Keratinocyte (primary cell): ENCODE results near the gene DFFB. TPM values are rescaled to one million over a fixed set of nuclear protein-coding genes. Genes with fewer than 3 reads are reported as not detected.

Source experiments
- DNase-seq: peaks from one replicate; pipeline ENCODE4 v3.0.0-alpha.2; 2011; ENCODE audit warnings: low read depth, missing footprints, low spot score
- FAIRE-seq: peaks from 2 replicates; lab custom pipeline; 2011; peaks lifted over from hg19 to GRCh38; lab: Jason Lieb, UNC
- H2AFZ ChIP-seq: 2 replicates; pipeline ENCODE4 v1.6.0; 2012; ENCODE audit warnings: low read length, control low read depth, inconsistent platforms; ENCODE audit not compliant: control insufficient read depth
- H3K27ac ChIP-seq: 2 replicates; pipeline ENCODE4 v1.5.1; 2011; ENCODE audit warnings: low read length; ENCODE audit not compliant: control insufficient read depth, insufficient read depth
- H3K27me3 ChIP-seq: 3 replicates; pipeline ENCODE4 v1.6.0; 2011; ENCODE audit warnings: low read length; ENCODE audit not compliant: control insufficient read depth, insufficient read depth; ENCODE audit errors: extremely low read depth
- H3K36me3 ChIP-seq, 2 experiments: 2 replicates in 1 of 2; 3 replicates in 1 of 2; pipeline ENCODE4 v1.5.1; 2011; ENCODE audit warnings: low read length in 2 of 2, mild to moderate bottlenecking in 1 of 2; ENCODE audit not compliant: control insufficient read depth in 2 of 2, insufficient read depth in 2 of 2; ENCODE audit errors: extremely low read depth in 1 of 2
- H3K4me1 ChIP-seq: 3 replicates; pipeline ENCODE4 v1.5.1; 2011; ENCODE audit warnings: low read length; ENCODE audit not compliant: control insufficient read depth, insufficient read depth; ENCODE audit errors: extremely low read depth
- H3K4me2 ChIP-seq: 3 replicates; pipeline ENCODE4 v1.6.0; 2011; ENCODE audit warnings: low read depth, low read length; ENCODE audit not compliant: control insufficient read depth, insufficient read depth; ENCODE audit errors: extremely low read depth
- H3K4me3 ChIP-seq, 3 experiments: fragments of 200-600 bp in 1 of 3; sonication (generic) in 1 of 3; 2 replicates in 2 of 3; 3 replicates in 1 of 3; pipeline ENCODE4 v1.5.1; 2011 to 2016; ENCODE audit warnings: low read length in 3 of 3, mild to moderate bottlenecking in 3 of 3, control low read depth in 2 of 3, inconsistent platforms in 1 of 3, low read depth in 1 of 3, mixed read lengths in 1 of 3, mixed run types in 1 of 3, moderate library complexity in 1 of 3; ENCODE audit not compliant: control insufficient read depth in 2 of 3, insufficient read depth in 2 of 3; ENCODE audit errors: extremely low read depth in 1 of 3
- H3K79me2 ChIP-seq: 2 replicates; pipeline ENCODE4 v1.6.0; 2012; ENCODE audit warnings: low read length; ENCODE audit not compliant: control insufficient read depth, insufficient read depth
- H3K9ac ChIP-seq: 3 replicates; pipeline ENCODE4 v1.6.0; 2011; ENCODE audit warnings: low read length; ENCODE audit not compliant: control insufficient read depth, insufficient read depth; ENCODE audit errors: extremely low read depth
- H3K9me1 ChIP-seq: 3 replicates; pipeline ENCODE4 v1.6.0; 2011; ENCODE audit warnings: low read length; ENCODE audit not compliant: control insufficient read depth, insufficient read depth; ENCODE audit errors: extremely low read depth
- H3K9me3 ChIP-seq: 2 replicates; pipeline ENCODE4 v1.5.1; 2012; ENCODE audit warnings: low read depth, low read length; ENCODE audit not compliant: control insufficient read depth
- H4K20me1 ChIP-seq: 3 replicates; pipeline ENCODE4 v1.6.0; 2011; ENCODE audit warnings: low read length; ENCODE audit not compliant: control insufficient read depth, insufficient read depth; ENCODE audit errors: extremely low read depth
- EZH2 ChIP-seq: IDR thresholded peaks from one replicate; pipeline ENCODE4 v1.6.1; 2012; ENCODE audit warnings: inconsistent platforms, mild to moderate bottlenecking, low read length, moderate library complexity
- dilution Hi-C: fragments of 300-500 bp; cut with MboI; formaldehyde crosslinking; loops from one replicate; pipeline ENCODE4 v1.7.0; 2020; ENCODE audit warnings: low sequenced_read_pairs; ENCODE audit not compliant: extremely low pct_ligation_motif_present
- polyA plus RNA-seq, 5 experiments: library from polyadenylated mRNA; depleted of rRNA in 3 of 5; stranded (reverse) in 3 of 5; stranded (forward) in 1 of 5; unstranded in 1 of 5; fragments of >200 nt; gene quantifications; 1 replicate in 1 of 5; 2 replicates in 3 of 5; 3 replicates in 1 of 5; pipeline versions ENCODE4 v1.2.1 to v1.2.3, GENCODE V29; 2011 to 2012; ENCODE audit warnings: missing spikeins in 2 of 5, low read depth in 1 of 5, low replicate concordance in 1 of 5
- TF ChIP-seq, protein P1 (sequence below), 3 experiments: IDR thresholded peaks in 1 of 3; conservative IDR thresholded peaks in 1 of 3; optimal IDR thresholded peaks in 1 of 3; 2 replicates in 2 of 3; 3 replicates in 1 of 3; pipeline versions ENCODE3 to v1.5.1; 2011; ENCODE audit warnings: low read length in 3 of 3, mild to moderate bottlenecking in 3 of 3, moderate library complexity in 2 of 3, control low read depth in 1 of 3, inconsistent platforms in 1 of 3; ENCODE audit not compliant: insufficient read depth in 2 of 3; ENCODE audit errors: extremely low read depth in 1 of 3

DFFB gene
- polyA plus RNA-seq, 1 donor (not counting 4 experiments of a cell fraction or from before 2014, with no cell fraction given): 5.2 TPM

DNA sequence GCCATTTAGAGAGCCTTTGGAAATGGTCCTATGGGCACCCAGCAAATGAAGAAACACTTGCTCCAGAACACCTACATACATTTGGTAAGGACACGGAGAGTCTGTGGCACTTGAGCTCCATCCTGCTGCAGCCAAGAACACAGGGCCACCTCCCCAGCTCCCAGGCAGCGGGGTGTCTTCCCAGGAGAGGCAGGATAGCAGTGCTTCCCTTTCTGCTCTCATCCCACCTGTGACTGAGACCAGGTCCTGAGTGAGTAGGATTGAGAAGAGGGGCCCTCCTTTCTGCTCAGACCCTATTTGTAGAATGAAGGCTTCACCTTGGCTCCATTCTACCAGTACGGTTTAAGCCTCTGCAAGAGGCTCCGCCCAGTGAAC lies 38.7 kb downstream of the DFFB start:
- FAIRE-seq: no peak
- no peak overlapping the region for H3K4me2 ChIP-seq
- H3K27ac ChIP-seq: no peak overlapping the region
- H3K9me1 ChIP-seq: no peaks in the 10 kb centered on the region
- H3K9ac ChIP-seq: no peak overlapping the region
- H3K9me3 ChIP-seq: no peaks in the 10 kb centered on the region
- no peak overlapping the region for H3K4me3 ChIP-seq
- TF ChIP-seq EZH2: no peak
- TF ChIP-seq, protein P1, sequence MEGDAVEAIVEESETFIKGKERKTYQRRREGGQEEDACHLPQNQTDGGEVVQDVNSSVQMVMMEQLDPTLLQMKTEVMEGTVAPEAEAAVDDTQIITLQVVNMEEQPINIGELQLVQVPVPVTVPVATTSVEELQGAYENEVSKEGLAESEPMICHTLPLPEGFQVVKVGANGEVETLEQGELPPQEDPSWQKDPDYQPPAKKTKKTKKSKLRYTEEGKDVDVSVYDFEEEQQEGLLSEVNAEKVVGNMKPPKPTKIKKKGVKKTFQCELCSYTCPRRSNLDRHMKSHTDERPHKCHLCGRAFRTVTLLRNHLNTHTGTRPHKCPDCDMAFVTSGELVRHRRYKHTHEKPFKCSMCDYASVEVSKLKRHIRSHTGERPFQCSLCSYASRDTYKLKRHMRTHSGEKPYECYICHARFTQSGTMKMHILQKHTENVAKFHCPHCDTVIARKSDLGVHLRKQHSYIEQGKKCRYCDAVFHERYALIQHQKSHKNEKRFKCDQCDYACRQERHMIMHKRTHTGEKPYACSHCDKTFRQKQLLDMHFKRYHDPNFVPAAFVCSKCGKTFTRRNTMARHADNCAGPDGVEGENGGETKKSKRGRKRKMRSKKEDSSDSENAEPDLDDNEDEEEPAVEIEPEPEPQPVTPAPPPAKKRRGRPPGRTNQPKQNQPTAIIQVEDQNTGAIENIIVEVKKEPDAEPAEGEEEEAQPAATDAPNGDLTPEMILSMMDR (optimal IDR thresholded peaks at IDR 0.05 in 1 of 3, IDR thresholded peaks at IDR 0.05 in 1 of 3, conservative IDR thresholded peaks at IDR 0.05 in 1 of 3; ENCODE audit: extremely low read depth in 1 of 3, insufficient read depth in 2 of 3, low read length in 3 of 3): no peak
- peaks cover 12% of the 10 kb centered on the region for H4K20me1 ChIP-seq
- H3K27me3 ChIP-seq: no peaks in the 10 kb centered on the region
- peaks cover 9 to 10% of the 10 kb centered on the region in 2 experiments for H3K36me3 ChIP-seq
- H3K79me2 ChIP-seq: peaks cover 64% of the 10 kb centered on the region
- H2AFZ ChIP-seq: no peak overlapping the region
- peaks cover 3% of the 10 kb centered on the region for H3K4me1 ChIP-seq
- no peak for DNase-seq
- dilution Hi-C loops: no loop called here

DNA sequence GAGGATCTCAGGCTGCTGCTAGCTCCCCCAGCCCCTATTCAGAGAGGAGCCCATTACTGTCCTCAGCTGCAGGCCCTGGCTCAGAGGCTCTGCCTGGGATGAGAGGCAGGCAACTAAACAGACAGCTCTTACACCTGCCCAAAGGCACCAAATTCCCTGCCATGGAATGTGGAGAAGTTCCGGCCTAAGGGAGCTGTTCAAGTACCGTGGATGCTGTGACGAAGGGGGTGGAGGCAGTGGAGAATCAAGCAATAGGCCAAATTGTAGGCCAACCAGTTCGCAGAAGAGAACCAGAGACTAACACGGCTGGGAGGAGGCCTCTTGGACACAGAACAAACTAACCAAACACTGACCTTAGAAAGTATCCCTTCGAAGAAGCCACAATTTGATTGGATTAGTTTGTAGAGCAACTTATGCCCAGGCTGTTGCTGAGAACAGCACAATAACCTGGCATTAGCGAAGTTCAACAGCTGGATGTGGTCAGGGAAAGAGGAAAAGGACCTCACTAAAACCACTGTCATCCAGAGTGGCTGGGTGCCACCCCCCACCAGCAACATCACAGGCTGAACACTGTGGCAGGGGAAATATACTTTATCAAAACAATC lies 39.2 kb downstream of the DFFB start:
- Histone ChIP-seq H3K36me3 (peaks cover 6 to 7% of the 10 kb centered on the region in 2 experiments), H3K27ac (no peak overlapping the region), H4K20me1 (peaks cover 12% of the 10 kb centered on the region), H3K9ac (no peak overlapping the region), H3K27me3 (no peaks in the 10 kb centered on the region), H3K4me1 (peaks cover 3% of the 10 kb centered on the region), H3K4me3 (no peak overlapping the region), H2AFZ (no peak overlapping the region), H3K4me2 (no peak overlapping the region), H3K9me3 (no peaks in the 10 kb centered on the region), H3K9me1 (no peaks in the 10 kb centered on the region), H3K79me2 (peaks cover 64% of the 10 kb centered on the region)
- no peak for FAIRE-seq
- DNase-seq: no peak
- no peak for TF ChIP-seq EZH2
- TF ChIP-seq, protein P1 (optimal IDR thresholded peaks at IDR 0.05 in 1 of 3, IDR thresholded peaks at IDR 0.05 in 1 of 3, conservative IDR thresholded peaks at IDR 0.05 in 1 of 3; ENCODE audit: extremely low read depth in 1 of 3, insufficient read depth in 2 of 3, low read length in 3 of 3): no peak
- dilution Hi-C loops: no loop called here
